ENCODE data around the gene BLTP3B.
"Not testable (repeated sequence)": the region's sequence is repeated elsewhere in the genome, so short reads cannot be mapped to it uniquely, and the experiment has no call there.

DNA sequence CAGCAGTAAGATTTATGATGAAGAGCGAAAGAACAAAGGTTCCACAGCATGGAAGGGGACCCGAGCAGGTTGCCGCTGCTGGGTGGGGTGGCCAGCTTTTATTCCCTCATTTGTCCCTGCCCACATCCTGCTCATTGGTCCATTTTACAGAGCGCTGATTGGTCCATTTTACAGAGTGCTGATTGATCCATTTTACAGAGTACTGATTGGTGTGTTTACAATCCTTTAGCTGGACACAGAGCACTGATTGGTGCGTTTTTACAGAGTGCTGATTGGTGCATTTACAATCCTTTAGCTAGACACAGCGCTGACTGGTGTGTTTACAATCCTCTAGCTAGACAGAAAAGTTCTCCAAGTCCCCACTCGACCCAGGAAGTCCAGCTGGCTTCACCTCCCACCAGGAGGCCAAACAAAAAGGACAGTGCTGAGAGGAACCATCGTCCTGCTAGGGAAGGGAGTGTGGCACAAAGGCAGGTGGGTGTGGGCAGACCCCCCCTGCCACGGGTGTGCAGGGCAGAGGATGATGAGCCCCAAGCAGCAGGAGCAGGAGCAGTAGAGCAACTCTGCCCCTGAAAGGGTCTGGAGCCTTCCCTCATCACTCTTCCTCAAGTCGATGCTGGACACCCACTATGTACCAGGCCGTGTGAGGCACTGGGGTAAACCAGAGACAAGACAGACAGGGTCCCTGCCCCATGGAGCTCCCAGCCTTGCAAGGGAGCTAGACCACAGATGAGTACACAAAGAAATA lies 46.4 kb upstream of the BLTP3B start:
- TF ChIP-seq, protein P1, sequence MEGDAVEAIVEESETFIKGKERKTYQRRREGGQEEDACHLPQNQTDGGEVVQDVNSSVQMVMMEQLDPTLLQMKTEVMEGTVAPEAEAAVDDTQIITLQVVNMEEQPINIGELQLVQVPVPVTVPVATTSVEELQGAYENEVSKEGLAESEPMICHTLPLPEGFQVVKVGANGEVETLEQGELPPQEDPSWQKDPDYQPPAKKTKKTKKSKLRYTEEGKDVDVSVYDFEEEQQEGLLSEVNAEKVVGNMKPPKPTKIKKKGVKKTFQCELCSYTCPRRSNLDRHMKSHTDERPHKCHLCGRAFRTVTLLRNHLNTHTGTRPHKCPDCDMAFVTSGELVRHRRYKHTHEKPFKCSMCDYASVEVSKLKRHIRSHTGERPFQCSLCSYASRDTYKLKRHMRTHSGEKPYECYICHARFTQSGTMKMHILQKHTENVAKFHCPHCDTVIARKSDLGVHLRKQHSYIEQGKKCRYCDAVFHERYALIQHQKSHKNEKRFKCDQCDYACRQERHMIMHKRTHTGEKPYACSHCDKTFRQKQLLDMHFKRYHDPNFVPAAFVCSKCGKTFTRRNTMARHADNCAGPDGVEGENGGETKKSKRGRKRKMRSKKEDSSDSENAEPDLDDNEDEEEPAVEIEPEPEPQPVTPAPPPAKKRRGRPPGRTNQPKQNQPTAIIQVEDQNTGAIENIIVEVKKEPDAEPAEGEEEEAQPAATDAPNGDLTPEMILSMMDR (conservative IDR thresholded peaks at IDR 0.05; ENCODE audit: low read depth, low read length): not testable (repeated sequence)
- TF ChIP-seq EZH2 (IDR thresholded peaks at IDR 0.05; ENCODE audit: borderline replicate concordance, low read depth, low read length, poor library complexity, severe bottlenecking): not testable (repeated sequence)
